Measurements from ENCODE around the gene TCHP. TPM values are rescaled to one million over a fixed set of nuclear protein-coding genes. Genes with fewer than 3 reads are reported as not detected.
"Not testable (repeated sequence)": the region's sequence is repeated elsewhere in the genome, so short reads cannot be mapped to it uniquely, and the experiment has no call there.

TCHP gene
- polyA plus RNA-seq, 1 donor from 2014 or later, result 12.8 TPM

- Histone ChIP-seq H3K9me2 (ENCODE audit: insufficient read depth, low read length) (no peaks in the 10 kb centered on the region), H3K9me3 (ENCODE audit: low read length) (no peaks in the 10 kb centered on the region), H4K20me1 (ENCODE audit: insufficient read depth) (no peaks in the 10 kb centered on the region), H3F3A (ENCODE audit: insufficient read depth, low read length, poor library complexity, severe bottlenecking) (no peaks in the 10 kb centered on the region), H3K4me3 (ENCODE audit: low read length) (no peak overlapping the region), H3K36me3 (ENCODE audit: insufficient read depth, low read length) (no peaks in the 10 kb centered on the region), H3K27me3 (ENCODE audit: insufficient read depth, low read depth, low read length) (no peaks in the 10 kb centered on the region), H3K4me2 (ENCODE audit: low read length) (no peak overlapping the region), H3K79me2 (replicated peaks; ENCODE audit: insufficient read depth, low read length) (no peaks in the 10 kb centered on the region), H3K27ac (ENCODE audit: low read length) (no peak overlapping the region), H2AFZ (ENCODE audit: low read depth, low read length) (no peak overlapping the region), H3K9ac (ENCODE audit: low read length) (no peak overlapping the region)
- TF ChIP-seq EP300 (conservative IDR thresholded peaks at IDR 0.05; ENCODE audit: poor library complexity, severe bottlenecking) (no peak), TAF1 (IDR thresholded peaks at IDR 0.05; ENCODE audit: low read depth) (no peak), CTCF (IDR thresholded peaks at IDR 0.05; ENCODE audit: poor library complexity, severe bottlenecking) (no peak), SMC3 (conservative IDR thresholded peaks at IDR 0.05; ENCODE audit: poor library complexity) (no peak), EZH2 (IDR thresholded peaks at IDR 0.05; ENCODE audit: borderline replicate concordance, insufficient read depth, low read length, poor library complexity, severe bottlenecking) (no peak), REST (IDR thresholded peaks at IDR 0.05; ENCODE audit: borderline replicate concordance) (no peak), POLR2AphosphoS5 (IDR thresholded peaks at IDR 0.05) (no peak), RAD21 (conservative IDR thresholded peaks at IDR 0.05) (no peak), MXI1 (conservative IDR thresholded peaks at IDR 0.05; ENCODE audit: poor library complexity, severe bottlenecking) (no peak)
Measured at GRCh38 chr12:109896188-109896587, 3.9 kb upstream of the TCHP start.

GRCh38 chr12:109897029-109897428 lies 3.0 kb upstream of the TCHP start:
- H3K79me2 ChIP-seq (replicated peaks; ENCODE audit: insufficient read depth, low read length), result no peaks in the 10 kb centered on the region
- no peaks in the 10 kb centered on the region for H3K27me3 ChIP-seq (ENCODE audit: insufficient read depth, low read depth, low read length)
- no peaks in the 10 kb centered on the region for H4K20me1 ChIP-seq (ENCODE audit: insufficient read depth)
- no peaks in the 10 kb centered on the region for H3K9me3 ChIP-seq (ENCODE audit: low read length)
- H3F3A ChIP-seq (ENCODE audit: insufficient read depth, low read length, poor library complexity, severe bottlenecking), result no peaks in the 10 kb centered on the region
- no peak for TF ChIP-seq TAF1 (IDR thresholded peaks at IDR 0.05; ENCODE audit: low read depth)
- no peak for TF ChIP-seq SMC3 (conservative IDR thresholded peaks at IDR 0.05; ENCODE audit: poor library complexity)
- no peak for TF ChIP-seq EP300 (conservative IDR thresholded peaks at IDR 0.05; ENCODE audit: poor library complexity, severe bottlenecking)
- no peak for TF ChIP-seq CTCF (IDR thresholded peaks at IDR 0.05; ENCODE audit: poor library complexity, severe bottlenecking)
- no peak for TF ChIP-seq RAD21 (conservative IDR thresholded peaks at IDR 0.05)
- TF ChIP-seq EZH2 (IDR thresholded peaks at IDR 0.05; ENCODE audit: borderline replicate concordance, insufficient read depth, low read length, poor library complexity, severe bottlenecking), result no peak
- no peak for TF ChIP-seq REST (IDR thresholded peaks at IDR 0.05; ENCODE audit: borderline replicate concordance)
- no peak for TF ChIP-seq POLR2AphosphoS5 (IDR thresholded peaks at IDR 0.05)
- no peak for TF ChIP-seq MXI1 (conservative IDR thresholded peaks at IDR 0.05; ENCODE audit: poor library complexity, severe bottlenecking)
- H3K4me2 ChIP-seq (ENCODE audit: low read length), result no peak overlapping the region
- H3K36me3 ChIP-seq (ENCODE audit: insufficient read depth, low read length), result no peaks in the 10 kb centered on the region
- no peaks in the 10 kb centered on the region for H3K9me2 ChIP-seq (ENCODE audit: insufficient read depth, low read length)
- no peak overlapping the region for H2AFZ ChIP-seq (ENCODE audit: low read depth, low read length)
- no peak overlapping the region for H3K27ac ChIP-seq (ENCODE audit: low read length)
- no peak overlapping the region for H3K4me3 ChIP-seq (ENCODE audit: low read length)
- H3K9ac ChIP-seq (ENCODE audit: low read length), result no peak overlapping the region

- not testable (repeated sequence) for H3K27me3 ChIP-seq (ENCODE audit: insufficient read depth, low read depth, low read length); H3K4me2 ChIP-seq (ENCODE audit: low read length); H3K9ac ChIP-seq (ENCODE audit: low read length); H3K36me3 ChIP-seq (ENCODE audit: insufficient read depth, low read length); H3K9me3 ChIP-seq (ENCODE audit: low read length); H4K20me1 ChIP-seq (ENCODE audit: insufficient read depth); H3K9me2 ChIP-seq (ENCODE audit: insufficient read depth, low read length); H3F3A ChIP-seq (ENCODE audit: insufficient read depth, low read length, poor library complexity, severe bottlenecking); H3K79me2 ChIP-seq (replicated peaks; ENCODE audit: insufficient read depth, low read length)
- H3K27ac ChIP-seq (ENCODE audit: low read length), result peak overlapping the region; percentile 59
- H2AFZ ChIP-seq (ENCODE audit: low read depth, low read length), result peak overlapping the region; percentile 85
- peak overlapping the region; percentile 69 for H3K4me3 ChIP-seq (ENCODE audit: low read length)
Measured at GRCh38 chr12:109899345-109899744, 729 bp upstream of the TCHP start.
